ENCODE measurements around the gene UGT1A9. TPM values are rescaled to one million over a fixed set of nuclear protein-coding genes. Genes with fewer than 3 reads are reported as not detected.

Gene UGT1A9
- polyA plus RNA-seq, 1 donor from 2014 or later: not detected

DNA sequence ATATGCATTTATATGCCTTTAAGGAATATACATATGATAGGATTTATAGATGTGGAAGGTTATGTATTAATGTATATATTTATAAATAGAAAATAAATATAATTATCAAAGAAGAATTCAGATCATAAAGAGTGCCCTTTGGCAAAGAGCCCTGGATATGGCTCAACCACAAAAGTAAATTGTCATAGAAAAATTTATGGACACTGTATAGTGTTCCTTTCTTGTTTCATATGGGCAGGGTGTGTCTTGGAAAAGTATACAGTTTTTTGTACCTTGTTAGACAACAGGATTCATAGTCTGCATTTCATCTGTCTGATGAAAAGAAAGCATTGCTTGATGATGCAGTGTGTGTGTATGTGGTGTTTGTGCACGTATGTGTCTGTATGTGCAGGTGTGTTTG, 12.9 kb downstream of the UGT1A9 start:
- H3K79me2 ChIP-seq (replicated peaks; ENCODE audit: insufficient read depth, low read length): no peaks in the 10 kb centered on the region
- H3K4me2 ChIP-seq (ENCODE audit: low read length): no peak overlapping the region
- H3K9me2 ChIP-seq (ENCODE audit: insufficient read depth, low read length): no peaks in the 10 kb centered on the region
- H3F3A ChIP-seq (ENCODE audit: insufficient read depth, low read length, poor library complexity, severe bottlenecking): no peaks in the 10 kb centered on the region
- H3K4me3 ChIP-seq (ENCODE audit: low read length): no peak overlapping the region
- H3K9me3 ChIP-seq (ENCODE audit: low read length): no peaks in the 10 kb centered on the region
- no peaks in the 10 kb centered on the region for H3K27me3 ChIP-seq (ENCODE audit: insufficient read depth, low read depth, low read length)
- no peak overlapping the region for H2AFZ ChIP-seq (ENCODE audit: low read depth, low read length)
- H4K20me1 ChIP-seq (ENCODE audit: insufficient read depth): no peaks in the 10 kb centered on the region
- TF ChIP-seq, protein P1, sequence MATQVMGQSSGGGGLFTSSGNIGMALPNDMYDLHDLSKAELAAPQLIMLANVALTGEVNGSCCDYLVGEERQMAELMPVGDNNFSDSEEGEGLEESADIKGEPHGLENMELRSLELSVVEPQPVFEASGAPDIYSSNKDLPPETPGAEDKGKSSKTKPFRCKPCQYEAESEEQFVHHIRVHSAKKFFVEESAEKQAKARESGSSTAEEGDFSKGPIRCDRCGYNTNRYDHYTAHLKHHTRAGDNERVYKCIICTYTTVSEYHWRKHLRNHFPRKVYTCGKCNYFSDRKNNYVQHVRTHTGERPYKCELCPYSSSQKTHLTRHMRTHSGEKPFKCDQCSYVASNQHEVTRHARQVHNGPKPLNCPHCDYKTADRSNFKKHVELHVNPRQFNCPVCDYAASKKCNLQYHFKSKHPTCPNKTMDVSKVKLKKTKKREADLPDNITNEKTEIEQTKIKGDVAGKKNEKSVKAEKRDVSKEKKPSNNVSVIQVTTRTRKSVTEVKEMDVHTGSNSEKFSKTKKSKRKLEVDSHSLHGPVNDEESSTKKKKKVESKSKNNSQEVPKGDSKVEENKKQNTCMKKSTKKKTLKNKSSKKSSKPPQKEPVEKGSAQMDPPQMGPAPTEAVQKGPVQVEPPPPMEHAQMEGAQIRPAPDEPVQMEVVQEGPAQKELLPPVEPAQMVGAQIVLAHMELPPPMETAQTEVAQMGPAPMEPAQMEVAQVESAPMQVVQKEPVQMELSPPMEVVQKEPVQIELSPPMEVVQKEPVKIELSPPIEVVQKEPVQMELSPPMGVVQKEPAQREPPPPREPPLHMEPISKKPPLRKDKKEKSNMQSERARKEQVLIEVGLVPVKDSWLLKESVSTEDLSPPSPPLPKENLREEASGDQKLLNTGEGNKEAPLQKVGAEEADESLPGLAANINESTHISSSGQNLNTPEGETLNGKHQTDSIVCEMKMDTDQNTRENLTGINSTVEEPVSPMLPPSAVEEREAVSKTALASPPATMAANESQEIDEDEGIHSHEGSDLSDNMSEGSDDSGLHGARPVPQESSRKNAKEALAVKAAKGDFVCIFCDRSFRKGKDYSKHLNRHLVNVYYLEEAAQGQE (IDR thresholded peaks at IDR 0.05; ENCODE audit: borderline replicate concordance): no peak
- TF ChIP-seq POLR2AphosphoS5 (IDR thresholded peaks at IDR 0.05): no peak
- TF ChIP-seq, protein P2, sequence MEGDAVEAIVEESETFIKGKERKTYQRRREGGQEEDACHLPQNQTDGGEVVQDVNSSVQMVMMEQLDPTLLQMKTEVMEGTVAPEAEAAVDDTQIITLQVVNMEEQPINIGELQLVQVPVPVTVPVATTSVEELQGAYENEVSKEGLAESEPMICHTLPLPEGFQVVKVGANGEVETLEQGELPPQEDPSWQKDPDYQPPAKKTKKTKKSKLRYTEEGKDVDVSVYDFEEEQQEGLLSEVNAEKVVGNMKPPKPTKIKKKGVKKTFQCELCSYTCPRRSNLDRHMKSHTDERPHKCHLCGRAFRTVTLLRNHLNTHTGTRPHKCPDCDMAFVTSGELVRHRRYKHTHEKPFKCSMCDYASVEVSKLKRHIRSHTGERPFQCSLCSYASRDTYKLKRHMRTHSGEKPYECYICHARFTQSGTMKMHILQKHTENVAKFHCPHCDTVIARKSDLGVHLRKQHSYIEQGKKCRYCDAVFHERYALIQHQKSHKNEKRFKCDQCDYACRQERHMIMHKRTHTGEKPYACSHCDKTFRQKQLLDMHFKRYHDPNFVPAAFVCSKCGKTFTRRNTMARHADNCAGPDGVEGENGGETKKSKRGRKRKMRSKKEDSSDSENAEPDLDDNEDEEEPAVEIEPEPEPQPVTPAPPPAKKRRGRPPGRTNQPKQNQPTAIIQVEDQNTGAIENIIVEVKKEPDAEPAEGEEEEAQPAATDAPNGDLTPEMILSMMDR (IDR thresholded peaks at IDR 0.05; ENCODE audit: poor library complexity, severe bottlenecking): no peak
- no peak overlapping the region for H3K9ac ChIP-seq (ENCODE audit: low read length)
- no peaks in the 10 kb centered on the region for H3K36me3 ChIP-seq (ENCODE audit: insufficient read depth, low read length)
- H3K27ac ChIP-seq (ENCODE audit: low read length): no peak overlapping the region

DNA sequence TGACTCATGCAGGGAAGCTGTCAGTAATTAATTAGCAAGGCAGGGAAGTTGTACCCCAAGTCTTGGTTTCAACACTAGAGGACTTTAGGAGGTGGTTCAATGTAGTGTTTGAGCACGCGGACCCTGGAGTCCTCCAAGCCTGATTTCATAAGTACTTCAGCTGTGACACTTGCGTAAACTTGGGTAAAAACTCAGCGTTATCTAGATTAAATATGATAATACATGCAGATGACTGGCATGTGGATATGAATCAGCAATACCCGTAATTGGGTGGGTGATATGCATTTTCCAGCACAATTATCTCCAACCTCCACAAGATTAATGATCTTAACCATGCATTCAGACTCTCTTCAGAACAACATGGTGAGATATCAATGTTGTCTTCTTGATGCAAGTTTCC, 15.2 kb downstream of the UGT1A9 start:
- TF ChIP-seq, protein P2 (IDR thresholded peaks at IDR 0.05; ENCODE audit: poor library complexity, severe bottlenecking): no peak
- TF ChIP-seq RAD21 (conservative IDR thresholded peaks at IDR 0.05): no peak
- TF ChIP-seq TAF1 (IDR thresholded peaks at IDR 0.05; ENCODE audit: low read depth): no peak
- TF ChIP-seq POLR2AphosphoS5 (IDR thresholded peaks at IDR 0.05): no peak
- TF ChIP-seq EZH2 (IDR thresholded peaks at IDR 0.05; ENCODE audit: borderline replicate concordance, insufficient read depth, low read length, poor library complexity, severe bottlenecking): no peak
- TF ChIP-seq SMC3 (conservative IDR thresholded peaks at IDR 0.05; ENCODE audit: poor library complexity): no peak
- no peak for TF ChIP-seq EP300 (conservative IDR thresholded peaks at IDR 0.05; ENCODE audit: poor library complexity, severe bottlenecking)
- TF ChIP-seq MXI1 (conservative IDR thresholded peaks at IDR 0.05; ENCODE audit: poor library complexity, severe bottlenecking): no peak
- TF ChIP-seq, protein P1 (IDR thresholded peaks at IDR 0.05; ENCODE audit: borderline replicate concordance): no peak
- no peak overlapping the region for H3K4me2 ChIP-seq (ENCODE audit: low read length)

More for the DNA sequence above, 15.2 kb downstream of the UGT1A9 start:
- Histone ChIP-seq H3K9me2 (ENCODE audit: insufficient read depth, low read length) (no peaks in the 10 kb centered on the region), H3K4me3 (ENCODE audit: low read length) (no peak overlapping the region), H3F3A (ENCODE audit: insufficient read depth, low read length, poor library complexity, severe bottlenecking) (no peaks in the 10 kb centered on the region), H3K9me3 (ENCODE audit: low read length) (no peaks in the 10 kb centered on the region), H3K36me3 (ENCODE audit: insufficient read depth, low read length) (no peaks in the 10 kb centered on the region), H3K79me2 (replicated peaks; ENCODE audit: insufficient read depth, low read length) (no peaks in the 10 kb centered on the region), H2AFZ (ENCODE audit: low read depth, low read length) (no peak overlapping the region), H3K9ac (ENCODE audit: low read length) (no peak overlapping the region), H3K27ac (ENCODE audit: low read length) (no peak overlapping the region), H3K27me3 (ENCODE audit: insufficient read depth, low read depth, low read length) (no peaks in the 10 kb centered on the region), H4K20me1 (ENCODE audit: insufficient read depth) (no peaks in the 10 kb centered on the region)

Measured in neural cell (in vitro differentiated cells).